Loucy (cell line): Measurements from ENCODE around the gene TMEM203.

ENCODE experiments used
- H2AFZ ChIP-seq: fragments of 200-600 bp; sonication (generic); 2 replicates; pipeline ENCODE4 v1.6.0; 2016; ENCODE audit warnings: antibody characterized with exemption, mild to moderate bottlenecking, low read length, moderate library complexity
- H3F3A ChIP-seq: fragments of 200-600 bp; 2 replicates; pipeline ENCODE4 v1.6.0; 2016; ENCODE audit warnings: antibody characterized with exemption, low read depth, mild to moderate bottlenecking
- H3K27me3 ChIP-seq: fragments of 200-600 bp; sonication (generic); 2 replicates; pipeline ENCODE4 v1.6.1; 2014; ENCODE audit warnings: low read length, mild to moderate bottlenecking; ENCODE audit not compliant: insufficient read depth, poor library complexity, severe bottlenecking
- H3K36me3 ChIP-seq: fragments of 200-600 bp; sonication (generic); 2 replicates; pipeline ENCODE4 v1.6.1; 2016; ENCODE audit warnings: low read length; ENCODE audit not compliant: insufficient read depth
- H3K4me1 ChIP-seq: fragments of 200-600 bp; sonication (generic); 2 replicates; pipeline ENCODE4 v1.5.1; 2014; ENCODE audit warnings: low read length, mild to moderate bottlenecking; ENCODE audit not compliant: insufficient read depth, poor library complexity, severe bottlenecking
- H3K4me2 ChIP-seq: fragments of 200-600 bp; sonication (generic); 2 replicates; pipeline ENCODE4 v1.6.0; 2014; ENCODE audit warnings: antibody characterized with exemption, low read length, low read depth, mild to moderate bottlenecking; ENCODE audit not compliant: poor library complexity, severe bottlenecking
- H3K4me3 ChIP-seq: fragments of 200-600 bp; sonication (generic); 2 replicates; pipeline ENCODE4 v1.5.1; 2014; ENCODE audit warnings: low read length, mild to moderate bottlenecking, mixed read lengths; ENCODE audit not compliant: poor library complexity, severe bottlenecking
- H3K79me2 ChIP-seq: fragments of 200-600 bp; sonication (generic); 2 replicates; pipeline ENCODE4 v1.6.1; 2014; ENCODE audit warnings: low read length; ENCODE audit not compliant: insufficient read depth
- H3K9ac ChIP-seq: fragments of 200-600 bp; sonication (generic); 2 replicates; pipeline ENCODE4 v1.6.0; 2014; ENCODE audit warnings: mild to moderate bottlenecking, low read depth, low read length, moderate library complexity; ENCODE audit not compliant: poor library complexity, severe bottlenecking
- H3K9me2 ChIP-seq: fragments of 200-600 bp; sonication (generic); replicated peaks from 2 replicates; pipeline ENCODE4 v1.6.1; 2016; ENCODE audit warnings: low read depth, low read length, mixed read lengths
- H3K9me3 ChIP-seq: fragments of 200-600 bp; sonication (generic); 2 replicates; pipeline ENCODE4 v1.6.1; 2014; ENCODE audit warnings: mild to moderate bottlenecking, antibody characterized with exemption, low read length, low read depth; ENCODE audit not compliant: insufficient read depth
- H4K20me1 ChIP-seq: fragments of 200-600 bp; sonication (generic); 2 replicates; pipeline ENCODE4 v1.6.0; 2014; ENCODE audit warnings: antibody characterized with exemption, low read length, mild to moderate bottlenecking; ENCODE audit not compliant: insufficient read depth, poor library complexity, severe bottlenecking
- CTCF ChIP-seq: fragments of 200-600 bp; sonication (generic); conservative IDR thresholded peaks from 2 replicates; pipeline ENCODE4 v1.5.1; 2014; ENCODE audit warnings: mild to moderate bottlenecking, antibody characterized with exemption, low read length
- EZH2phosphoT487 ChIP-seq: fragments of 200-600 bp; IDR thresholded peaks from 2 replicates; pipeline ENCODE4 v1.6.1; 2018; ENCODE audit warnings: antibody characterized with exemption, mild to moderate bottlenecking, moderate library complexity, borderline replicate concordance

The TMEM203 gene

GRCh38 chr9:137227054-137227852 lies 21.8 kb upstream of the TMEM203 start, which contains the start of gene RNF224:
Gene RNF224 (plus strand): TSS chr9:137227502. CDS start chr9:137228336, 834 bp downstream.
- Histone ChIP-seq H3K9me3 (no peaks in the 10 kb centered on the region), H2AFZ (no peak within 1 kb of the TSS), H3K9me2 (no peaks in the 10 kb centered on the region), H3K36me3 (no peaks in the 10 kb centered on the region), H3K4me2 (no peak within 1 kb of the TSS), H3K4me1 (peaks cover 21% of the 10 kb centered on the region), H3K4me3 (no peak within 1 kb of the TSS), H4K20me1 (no peaks in the 10 kb centered on the region), H3K79me2 (no peaks in the 10 kb centered on the region), H3K9ac (peak within 1 kb of the TSS; percentile 36), H3K27me3 (no peaks in the 10 kb centered on the region), H3F3A (no peaks in the 10 kb centered on the region)
- peak; percentile 89 for TF ChIP-seq CTCF
- no peak for TF ChIP-seq EZH2phosphoT487

GRCh38 chr9:137226338-137227053 lies 21.0 kb upstream of the TMEM203 start:
- H3K36me3 ChIP-seq, result no peaks in the 10 kb centered on the region
- TF ChIP-seq EZH2phosphoT487 (no peak), CTCF (no peak)
- no peaks in the 10 kb centered on the region for H3K79me2 ChIP-seq
- no peaks in the 10 kb centered on the region for H3K9me2 ChIP-seq
- H2AFZ ChIP-seq, result no peak overlapping the region
- peak overlapping the region; percentile 36 for H3K9ac ChIP-seq
- H4K20me1 ChIP-seq, result no peaks in the 10 kb centered on the region
- no peaks in the 10 kb centered on the region for H3F3A ChIP-seq
- no peak overlapping the region for H3K4me3 ChIP-seq
- no peaks in the 10 kb centered on the region for H3K27me3 ChIP-seq
- H3K4me1 ChIP-seq, result peaks cover 21% of the 10 kb centered on the region
- H3K9me3 ChIP-seq, result no peaks in the 10 kb centered on the region
- no peak overlapping the region for H3K4me2 ChIP-seq

- no peak overlapping the region for H2AFZ ChIP-seq
- no peak for TF ChIP-seq CTCF
- no peak for TF ChIP-seq EZH2phosphoT487
- H3K4me1 ChIP-seq, result peaks cover 21% of the 10 kb centered on the region
- H4K20me1 ChIP-seq, result no peaks in the 10 kb centered on the region
- H3K4me3 ChIP-seq, result no peak overlapping the region
- H3F3A ChIP-seq, result no peaks in the 10 kb centered on the region
- H3K79me2 ChIP-seq, result no peaks in the 10 kb centered on the region
- H3K9ac ChIP-seq, result peak overlapping the region; percentile 97
- no peaks in the 10 kb centered on the region for H3K9me3 ChIP-seq
- H3K36me3 ChIP-seq, result no peaks in the 10 kb centered on the region
- peak overlapping the region; percentile 98 for H3K4me2 ChIP-seq
- H3K27me3 ChIP-seq, result no peaks in the 10 kb centered on the region
- no peaks in the 10 kb centered on the region for H3K9me2 ChIP-seq
Observed at GRCh38 chr9:137225699-137226331, 20.4 kb upstream of the TMEM203 start.
